ENCODE results near the gene MMS22L.
A peak's percentile ranks its signal among the peaks of the same experiment; 100 is the strongest.

MMS22L gene

DNA sequence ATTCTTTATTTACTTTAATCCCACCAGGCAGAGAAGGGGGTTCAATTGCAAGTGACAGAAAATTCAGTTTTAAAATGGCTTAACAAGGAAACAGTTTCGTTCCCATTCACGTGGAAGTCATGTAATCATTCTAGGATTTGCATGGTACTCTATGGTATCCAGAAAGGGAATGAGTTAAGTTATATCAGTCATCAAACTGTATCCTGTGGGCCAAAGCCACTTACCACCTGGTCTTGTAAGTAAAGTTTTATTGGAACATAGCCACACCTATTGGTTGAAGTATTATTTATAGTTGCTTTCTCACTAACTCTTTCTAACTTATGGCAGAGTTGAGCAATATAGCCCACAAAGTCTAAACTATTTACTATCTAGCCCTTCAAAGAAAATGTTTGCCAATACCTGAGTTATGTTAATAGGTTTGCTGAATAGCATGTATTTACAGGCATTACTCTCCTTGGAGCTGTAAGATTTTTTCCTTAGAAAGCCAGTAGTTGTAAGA lies 10.2 kb upstream of the MMS22L start:
- 82 to 95% methylated on average over 2 of the region's 2 CpGs for WGBS, 2 experiments (ENCODE audit: insufficient coverage in 2 of 2)

DNA sequence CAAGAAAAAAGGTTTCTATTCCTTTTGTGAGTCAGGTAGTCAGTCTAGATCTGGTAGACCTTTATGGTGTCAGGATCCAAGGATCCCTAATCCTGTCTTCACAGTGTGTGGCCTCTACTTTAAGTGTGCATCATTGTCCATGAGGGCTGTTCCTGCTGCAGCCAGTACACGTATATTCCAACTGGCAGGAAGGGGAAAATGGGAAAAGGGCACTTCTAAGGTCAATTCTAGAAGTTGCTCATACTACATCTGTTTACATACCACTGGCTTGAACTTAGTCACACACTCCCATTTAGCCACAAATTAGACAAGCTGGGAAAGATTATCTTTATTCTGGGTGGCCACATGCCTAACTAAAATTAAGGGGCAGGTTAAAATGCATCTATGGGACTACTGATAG lies 9.7 kb upstream of the MMS22L start:
- Histone ChIP-seq H3K4me1 (ENCODE audit: control insufficient read depth, insufficient read depth, low read length, poor library complexity, severe bottlenecking) (no peaks in the 10 kb centered on the region), H3K4me3 (ENCODE audit: extremely low read depth, insufficient read depth, low read length, poor library complexity, severe bottlenecking) (no peak overlapping the region), H3K36me3 (ENCODE audit: control insufficient read depth, insufficient read depth, low read length) (no peaks in the 10 kb centered on the region), H3K27ac (ENCODE audit: low read depth, low read length, severe bottlenecking) (no peak overlapping the region), H3K9me3 (ENCODE audit: control insufficient read depth, low read length) (peaks cover 15% of the 10 kb centered on the region)
- 60% methylated on average over 1 of the region's 1 CpG; no CpG with 5 or more reads in 1 of the 2 experiments for WGBS, 2 experiments (ENCODE audit: insufficient coverage in 2 of 2)

More for the DNA sequence above, 10.2 kb upstream of the MMS22L start:
- H3K9me3 ChIP-seq (ENCODE audit: control insufficient read depth, low read length) = peaks cover 15% of the 10 kb centered on the region
- no peaks in the 10 kb centered on the region for H3K36me3 ChIP-seq (ENCODE audit: control insufficient read depth, insufficient read depth, low read length)
- no peaks in the 10 kb centered on the region for H3K4me1 ChIP-seq (ENCODE audit: control insufficient read depth, insufficient read depth, low read length, poor library complexity, severe bottlenecking)
- no peak overlapping the region for H3K27ac ChIP-seq (ENCODE audit: low read depth, low read length, severe bottlenecking)
- H3K4me3 ChIP-seq (ENCODE audit: extremely low read depth, insufficient read depth, low read length, poor library complexity, severe bottlenecking) = no peak overlapping the region

DNA sequence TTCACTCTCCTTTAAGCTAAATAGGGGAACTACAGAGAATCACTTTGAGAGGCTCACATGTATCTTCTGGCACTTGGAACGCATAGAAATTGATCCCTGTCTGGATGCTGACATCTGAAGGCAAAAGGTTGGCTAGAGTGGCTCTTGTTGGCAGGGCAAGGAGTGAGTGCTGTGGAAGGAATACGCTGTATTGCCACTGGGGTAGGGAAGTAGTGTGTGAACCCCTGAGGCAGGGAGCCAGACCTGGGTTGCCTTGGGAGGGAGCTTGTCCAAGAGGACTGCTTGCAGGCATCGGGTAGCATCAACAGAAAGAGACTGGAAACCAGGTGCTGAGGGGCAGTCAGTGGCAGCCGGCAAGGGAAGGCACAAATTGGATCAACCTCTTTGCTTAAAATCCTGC lies 8.9 kb upstream of the MMS22L start:
- WGBS, 2 experiments (ENCODE audit: insufficient coverage in 2 of 2) = 85 to 93% methylated on average over 4 of the region's 4 CpGs
- H3K36me3 ChIP-seq (ENCODE audit: control insufficient read depth, insufficient read depth, low read length) = no peaks in the 10 kb centered on the region
- H3K4me1 ChIP-seq (ENCODE audit: control insufficient read depth, insufficient read depth, low read length, poor library complexity, severe bottlenecking) = no peaks in the 10 kb centered on the region
- no peak overlapping the region for H3K27ac ChIP-seq (ENCODE audit: low read depth, low read length, severe bottlenecking)
- H3K9me3 ChIP-seq (ENCODE audit: control insufficient read depth, low read length) = peaks cover 15% of the 10 kb centered on the region
- H3K4me3 ChIP-seq (ENCODE audit: extremely low read depth, insufficient read depth, low read length, poor library complexity, severe bottlenecking) = no peak overlapping the region

DNA sequence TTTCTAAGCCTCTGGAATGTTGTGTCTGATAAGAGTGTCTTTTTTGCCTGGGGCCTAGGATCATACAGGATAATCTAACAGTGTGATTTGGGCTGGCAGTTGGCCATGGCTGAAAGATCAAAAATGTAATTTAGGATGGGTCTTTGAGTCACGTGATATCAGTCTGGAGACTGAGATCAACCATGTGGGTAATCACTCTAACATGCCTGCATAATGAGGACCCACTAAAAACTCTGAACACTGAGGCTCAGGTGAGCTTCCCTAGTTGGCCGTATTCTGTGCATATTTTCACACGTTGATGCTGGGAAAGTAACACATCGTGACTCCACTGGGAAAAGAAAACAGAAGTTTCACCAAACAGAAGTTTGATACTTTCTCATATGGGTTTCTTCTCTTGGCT lies 6.3 kb upstream of the MMS22L start:
- WGBS, 2 experiments (ENCODE audit: insufficient coverage in 2 of 2) = 100% methylated on average over 2 to 4 of the region's 4 CpGs
- Histone ChIP-seq H3K27ac (ENCODE audit: low read depth, low read length, severe bottlenecking) (no peak overlapping the region), H3K9me3 (ENCODE audit: control insufficient read depth, low read length) (peaks cover 15% of the 10 kb centered on the region), H3K4me3 (ENCODE audit: extremely low read depth, insufficient read depth, low read length, poor library complexity, severe bottlenecking) (no peak overlapping the region), H3K4me1 (ENCODE audit: control insufficient read depth, insufficient read depth, low read length, poor library complexity, severe bottlenecking) (no peaks in the 10 kb centered on the region), H3K36me3 (ENCODE audit: control insufficient read depth, insufficient read depth, low read length) (no peaks in the 10 kb centered on the region)

DNA sequence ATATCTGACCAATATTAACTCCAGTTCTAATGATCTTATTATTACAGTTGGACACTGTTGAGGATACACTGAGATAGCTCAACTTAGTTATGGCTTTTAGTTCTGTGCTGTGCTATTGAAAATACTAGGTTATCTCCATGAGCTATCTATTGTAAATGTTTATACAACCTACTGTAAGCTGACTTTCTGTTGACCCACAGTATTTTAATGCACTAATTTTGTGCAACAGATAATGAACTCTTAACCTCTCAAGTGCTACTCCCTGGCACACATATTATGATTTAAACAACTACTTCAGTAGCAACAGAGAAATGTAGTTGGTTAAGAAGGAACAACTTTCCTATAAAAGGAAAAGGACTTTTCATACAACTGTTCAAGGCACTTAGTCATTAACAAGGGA lies 5.2 kb upstream of the MMS22L start:
- no peaks in the 10 kb centered on the region for H3K36me3 ChIP-seq (ENCODE audit: control insufficient read depth, insufficient read depth, low read length)
- peaks cover 15% of the 10 kb centered on the region for H3K9me3 ChIP-seq (ENCODE audit: control insufficient read depth, low read length)
- H3K4me3 ChIP-seq (ENCODE audit: extremely low read depth, insufficient read depth, low read length, poor library complexity, severe bottlenecking) = no peak overlapping the region
- H3K4me1 ChIP-seq (ENCODE audit: control insufficient read depth, insufficient read depth, low read length, poor library complexity, severe bottlenecking) = no peaks in the 10 kb centered on the region
- H3K27ac ChIP-seq (ENCODE audit: low read depth, low read length, severe bottlenecking) = no peak overlapping the region

DNA sequence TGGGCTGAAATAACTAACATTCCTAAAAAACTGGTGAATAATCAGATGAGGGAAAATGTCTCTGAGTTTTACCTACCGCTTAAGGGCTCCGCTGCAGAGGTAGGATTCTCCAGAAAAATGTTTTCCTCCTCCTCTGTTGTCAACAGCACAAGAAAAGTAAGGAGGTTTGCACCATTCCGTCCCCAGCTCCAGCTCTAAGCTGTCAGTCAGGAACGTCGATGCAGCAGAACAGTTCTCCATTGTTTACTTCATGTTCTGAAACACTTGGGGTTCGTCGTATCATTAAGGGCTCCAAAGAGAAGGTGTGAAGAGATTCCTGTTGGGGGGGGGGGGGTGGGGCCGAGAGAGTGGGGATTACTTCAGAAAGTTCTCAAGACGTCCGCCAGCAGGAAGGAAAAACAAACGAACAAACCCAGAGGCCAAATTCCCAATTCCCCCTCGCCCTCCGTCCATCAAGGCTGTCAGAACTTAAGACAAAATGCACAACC lies 734 bp downstream of the MMS22L start:
- Histone ChIP-seq H3K36me3 (ENCODE audit: control insufficient read depth, insufficient read depth, low read length) (peaks cover 23% of the 10 kb centered on the region), H3K4me1 (ENCODE audit: control insufficient read depth, insufficient read depth, low read length, poor library complexity, severe bottlenecking) (no peaks in the 10 kb centered on the region), H3K4me3 (ENCODE audit: extremely low read depth, insufficient read depth, low read length, poor library complexity, severe bottlenecking) (peak overlapping the region; percentile 82), H3K9me3 (ENCODE audit: control insufficient read depth, low read length) (no peaks in the 10 kb centered on the region), H3K27ac (ENCODE audit: low read depth, low read length, severe bottlenecking) (peak overlapping the region; percentile 77)
- 3 to 5% methylated on average over 3 to 8 of the region's 13 CpGs for WGBS, 2 experiments (ENCODE audit: insufficient coverage in 2 of 2)

DNA sequence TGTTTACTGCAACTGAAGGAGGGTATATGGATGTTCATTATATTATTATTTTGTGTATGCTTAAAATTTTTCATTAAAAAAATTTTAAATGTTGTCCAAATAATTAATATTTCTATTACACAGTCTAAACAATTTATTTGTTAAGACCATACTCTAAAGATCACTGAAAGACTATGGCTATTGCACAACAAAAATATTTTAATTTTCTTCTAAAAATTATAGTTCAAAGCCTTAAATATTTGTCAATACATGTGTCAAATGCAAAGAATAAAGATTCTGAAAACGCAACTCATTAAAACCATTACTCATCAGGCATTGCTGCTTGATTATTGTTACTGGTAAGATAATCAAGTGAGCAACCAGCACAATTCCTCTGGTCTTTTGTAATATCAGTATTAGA lies 2.2 kb downstream of the MMS22L start:
- WGBS, 2 experiments (ENCODE audit: insufficient coverage in 2 of 2) = no CpG with 5 or more reads among the region's 1 CpG
- Histone ChIP-seq H3K4me3 (ENCODE audit: extremely low read depth, insufficient read depth, low read length, poor library complexity, severe bottlenecking) (peak overlapping the region; percentile 9), H3K27ac (ENCODE audit: low read depth, low read length, severe bottlenecking) (no peak overlapping the region), H3K36me3 (ENCODE audit: control insufficient read depth, insufficient read depth, low read length) (peaks cover 37% of the 10 kb centered on the region), H3K9me3 (ENCODE audit: control insufficient read depth, low read length) (no peaks in the 10 kb centered on the region), H3K4me1 (ENCODE audit: control insufficient read depth, insufficient read depth, low read length, poor library complexity, severe bottlenecking) (no peaks in the 10 kb centered on the region)

DNA sequence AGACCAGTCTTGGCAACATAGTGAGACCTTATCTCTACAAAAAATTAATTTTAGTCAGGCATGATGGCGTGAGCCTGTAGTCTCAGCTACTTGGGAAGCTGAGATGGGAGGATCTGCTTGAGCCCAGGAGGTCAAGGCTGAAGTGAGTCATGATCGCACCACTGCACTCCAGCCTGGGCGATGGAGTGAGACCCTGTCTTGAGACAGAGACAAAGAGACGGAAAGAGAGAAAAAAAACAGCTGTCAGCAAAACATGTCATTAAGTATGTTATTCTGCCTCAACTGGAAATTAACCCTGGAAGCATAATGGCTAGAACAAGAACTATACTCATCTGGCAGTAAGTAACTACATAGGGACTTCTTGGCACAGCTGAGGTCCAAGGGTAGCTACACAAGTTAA lies 7.2 kb downstream of the MMS22L start:
- no peak overlapping the region for H3K27ac ChIP-seq (ENCODE audit: low read depth, low read length, severe bottlenecking)

DNA sequence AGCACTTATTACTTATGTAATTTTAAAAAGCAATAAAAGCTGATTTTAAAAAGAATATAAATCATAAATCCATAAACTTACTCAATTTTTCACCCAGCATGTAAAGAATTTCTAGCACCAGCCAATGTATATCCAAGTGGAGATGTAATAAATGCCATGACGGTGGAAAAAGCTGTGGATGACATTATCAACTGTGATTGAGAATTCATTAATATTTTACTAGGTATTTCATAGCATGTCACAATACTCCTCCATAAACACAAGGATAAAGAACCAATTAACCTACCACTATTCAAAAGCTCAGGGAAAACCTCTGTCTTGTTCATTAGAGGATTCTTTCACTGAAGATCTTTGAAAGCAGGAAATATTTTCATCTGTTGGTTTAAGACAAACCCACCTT lies 13.2 kb downstream of the MMS22L start:
- no CpG with 5 or more reads among the region's 1 CpG for WGBS, 2 experiments (ENCODE audit: insufficient coverage in 2 of 2)
- H3K36me3 ChIP-seq (ENCODE audit: control insufficient read depth, insufficient read depth, low read length) = peaks cover 61% of the 10 kb centered on the region

More for the DNA sequence above, 7.2 kb downstream of the MMS22L start:
- H3K36me3 ChIP-seq (ENCODE audit: control insufficient read depth, insufficient read depth, low read length) = peaks cover 76% of the 10 kb centered on the region
- no peaks in the 10 kb centered on the region for H3K9me3 ChIP-seq (ENCODE audit: control insufficient read depth, low read length)
- H3K4me1 ChIP-seq (ENCODE audit: control insufficient read depth, insufficient read depth, low read length, poor library complexity, severe bottlenecking) = no peaks in the 10 kb centered on the region
- no peak overlapping the region for H3K4me3 ChIP-seq (ENCODE audit: extremely low read depth, insufficient read depth, low read length, poor library complexity, severe bottlenecking)
- WGBS, 2 experiments (ENCODE audit: insufficient coverage in 2 of 2) = 100% methylated on average over 3 of the region's 4 CpGs

DNA sequence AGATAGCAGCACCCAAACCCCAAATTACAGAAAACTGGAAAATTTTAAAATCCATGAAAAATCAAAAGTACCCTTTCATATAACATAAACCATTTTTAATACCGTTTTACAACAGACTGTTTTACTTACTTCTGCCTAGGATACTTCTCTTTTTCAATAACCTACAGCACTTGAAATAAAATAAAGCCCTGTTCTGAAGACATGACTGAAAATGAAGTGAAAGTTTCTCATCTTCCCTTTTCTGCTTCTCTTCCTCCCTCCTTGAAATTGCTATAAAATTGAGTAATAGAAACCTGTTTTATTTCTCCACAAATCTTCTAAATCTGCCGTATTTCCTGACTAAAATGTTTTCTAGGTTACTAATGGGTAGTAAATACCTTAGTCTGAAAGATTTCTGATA lies 20.3 kb downstream of the MMS22L start:
- WGBS, 2 experiments (ENCODE audit: insufficient coverage in 2 of 2) = 100% methylated on average over 1 of the region's 2 CpGs; no CpG with 5 or more reads in 1 of the 2 experiments
- Histone ChIP-seq H3K36me3 (ENCODE audit: control insufficient read depth, insufficient read depth, low read length) (peaks cover 46% of the 10 kb centered on the region), H3K9me3 (ENCODE audit: control insufficient read depth, low read length) (peaks cover 14% of the 10 kb centered on the region), H3K27ac (ENCODE audit: low read depth, low read length, severe bottlenecking) (no peak overlapping the region), H3K4me3 (ENCODE audit: extremely low read depth, insufficient read depth, low read length, poor library complexity, severe bottlenecking) (no peak overlapping the region), H3K4me1 (ENCODE audit: control insufficient read depth, insufficient read depth, low read length, poor library complexity, severe bottlenecking) (no peaks in the 10 kb centered on the region)

More for the DNA sequence above, 13.2 kb downstream of the MMS22L start:
- Histone ChIP-seq H3K4me3 (ENCODE audit: extremely low read depth, insufficient read depth, low read length, poor library complexity, severe bottlenecking) (no peak overlapping the region), H3K27ac (ENCODE audit: low read depth, low read length, severe bottlenecking) (no peak overlapping the region), H3K4me1 (ENCODE audit: control insufficient read depth, insufficient read depth, low read length, poor library complexity, severe bottlenecking) (no peaks in the 10 kb centered on the region), H3K9me3 (ENCODE audit: control insufficient read depth, low read length) (peaks cover 14% of the 10 kb centered on the region)

DNA sequence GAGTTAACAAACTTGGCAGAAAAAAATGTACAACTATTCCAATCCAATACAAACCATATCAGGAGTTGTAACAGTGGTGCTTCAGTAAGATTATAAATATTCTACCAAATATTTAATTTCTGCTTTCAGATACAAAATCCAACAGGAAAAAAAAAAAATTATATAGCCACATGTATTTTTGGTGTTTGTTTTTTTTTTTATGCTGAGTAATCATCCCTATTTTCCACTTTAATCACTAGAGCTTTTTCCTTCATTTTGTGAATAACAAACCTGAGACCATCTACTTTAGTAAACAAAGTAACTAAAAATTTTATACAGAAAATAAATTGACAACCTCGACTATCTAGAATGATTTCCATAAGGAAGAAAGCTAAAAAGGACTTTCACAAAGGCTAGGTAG lies 36.2 kb downstream of the MMS22L start:
- WGBS, 2 experiments (ENCODE audit: insufficient coverage in 2 of 2) = no CpG with 5 or more reads among the region's 1 CpG

More for the DNA sequence above, 36.2 kb downstream of the MMS22L start:
- Histone ChIP-seq H3K9me3 (ENCODE audit: control insufficient read depth, low read length) (no peaks in the 10 kb centered on the region), H3K27ac (ENCODE audit: low read depth, low read length, severe bottlenecking) (no peak overlapping the region), H3K36me3 (ENCODE audit: control insufficient read depth, insufficient read depth, low read length) (peaks cover 25% of the 10 kb centered on the region), H3K4me3 (ENCODE audit: extremely low read depth, insufficient read depth, low read length, poor library complexity, severe bottlenecking) (no peak overlapping the region), H3K4me1 (ENCODE audit: control insufficient read depth, insufficient read depth, low read length, poor library complexity, severe bottlenecking) (no peaks in the 10 kb centered on the region)

All from mesodermal cell (in vitro differentiated cells).